GM21390 (cell line): ENCODE data around the gene TNFAIP8.
A peak's percentile ranks its signal among the peaks of the same experiment; 100 is the strongest.

Experiments used
- ATAC-seq: cut with Tn5 transposase; IDR thresholded peaks from one replicate; pipeline ENCODE4 v1.9.1; 2021; ENCODE audit not compliant: unreplicated experiment

The TNFAIP8 gene

GRCh38 chr5:119365847-119366539 lies 10.2 kb downstream of the TNFAIP8 start:
- ATAC-seq = no peak

- peak; percentile 18 for ATAC-seq
Measured at GRCh38 chr5:119366540-119366881, 10.7 kb downstream of the TNFAIP8 start.

- ATAC-seq = peak; percentile 68
Measured at GRCh38 chr5:119367502-119368237, 11.9 kb downstream of the TNFAIP8 start.

GRCh38 chr5:119368238-119368630 lies 12.4 kb downstream of the TNFAIP8 start:
- no peak for ATAC-seq

GRCh38 chr5:119370486-119370885 lies 14.7 kb downstream of the TNFAIP8 start:
- ATAC-seq = no peak

GRCh38 chr5:119371146-119371545 lies 15.3 kb downstream of the TNFAIP8 start:
- ATAC-seq = no peak

GRCh38 chr5:119373449-119373858 lies 17.6 kb downstream of the TNFAIP8 start:
- ATAC-seq = peak; percentile 72

- no peak for ATAC-seq
Measured at GRCh38 chr5:119374901-119375300, 19.1 kb downstream of the TNFAIP8 start.

GRCh38 chr5:119377066-119377465 lies 21.2 kb downstream of the TNFAIP8 start:
- ATAC-seq = no peak

- no peak for ATAC-seq
Measured at GRCh38 chr5:119378075-119378700, 22.4 kb downstream of the TNFAIP8 start.

- ATAC-seq = no peak
Measured at GRCh38 chr5:119379096-119379495, 23.3 kb downstream of the TNFAIP8 start.

- ATAC-seq = no peak
Measured at GRCh38 chr5:119379942-119380547, 24.2 kb downstream of the TNFAIP8 start.

GRCh38 chr5:119382169-119382568 lies 26.4 kb downstream of the TNFAIP8 start:
- ATAC-seq = no peak

GRCh38 chr5:119383008-119383407 lies 27.2 kb downstream of the TNFAIP8 start:
- ATAC-seq = no peak

GRCh38 chr5:119385136-119385535 lies 29.3 kb downstream of the TNFAIP8 start:
- no peak for ATAC-seq

- ATAC-seq = no peak
Measured at GRCh38 chr5:119385536-119386128, 29.8 kb downstream of the TNFAIP8 start.

GRCh38 chr5:119386596-119387344 lies 31.0 kb downstream of the TNFAIP8 start:
- ATAC-seq = no peak

- no peak for ATAC-seq
Measured at GRCh38 chr5:119387945-119388618, 32.3 kb downstream of the TNFAIP8 start.

GRCh38 chr5:119388619-119389190 lies 32.9 kb downstream of the TNFAIP8 start:
- no peak for ATAC-seq
